BE2C (cell line): ENCODE measurements around the gene SND1.

Source experiments
- DNase-seq: peaks from one replicate; pipeline ENCODE4 v3.0.0-alpha.2; 2020
- H3K27me3 ChIP-seq: fragments of 250-450 bp; sonication (Bioruptor Pico); 2 replicates; pipeline ENCODE4 v1.5.1; 2020; ENCODE audit warnings: mild to moderate bottlenecking
- H3K36me3 ChIP-seq: fragments of 250-450 bp; sonication (Bioruptor Pico); 2 replicates; pipeline ENCODE4 v1.5.1; 2020; ENCODE audit warnings: mild to moderate bottlenecking
- H3K4me1 ChIP-seq: fragments of 250-450 bp; sonication (Bioruptor Pico); 2 replicates; pipeline ENCODE4 v1.5.1; 2020
- H3K4me3 ChIP-seq: 2 replicates; pipeline ENCODE4 v1.5.1; 2011; ENCODE audit warnings: low read depth, low read length
- H3K9me3 ChIP-seq: fragments of 250-450 bp; sonication (Bioruptor Pico); 2 replicates; pipeline ENCODE4 v1.5.1; 2020
- CTCF ChIP-seq: IDR thresholded peaks from 2 replicates; pipeline ENCODE4 v1.5.1; 2012; ENCODE audit warnings: mild to moderate bottlenecking, low read depth, low read length

The SND1 gene

GRCh38 chr7:128005117-128005516 lies 353.1 kb downstream of the SND1 start:
- no peak for TF ChIP-seq CTCF
- H3K9me3 ChIP-seq: no peaks in the 10 kb centered on the region
- no peaks in the 10 kb centered on the region for H3K4me1 ChIP-seq
- H3K4me3 ChIP-seq: no peak overlapping the region
- no peak for DNase-seq
- H3K36me3 ChIP-seq: no peaks in the 10 kb centered on the region
- H3K27me3 ChIP-seq: no peaks in the 10 kb centered on the region

GRCh38 chr7:128005759-128006159 lies 353.8 kb downstream of the SND1 start:
- no peak for TF ChIP-seq CTCF
- DNase-seq: no peak
- H3K4me1 ChIP-seq: no peaks in the 10 kb centered on the region

GRCh38 chr7:128006550-128007302 lies 354.7 kb downstream of the SND1 start:
- no peaks in the 10 kb centered on the region for H3K4me1 ChIP-seq
- H3K27me3 ChIP-seq: no peaks in the 10 kb centered on the region
- H3K36me3 ChIP-seq: no peaks in the 10 kb centered on the region
- no peak for DNase-seq
- no peaks in the 10 kb centered on the region for H3K9me3 ChIP-seq
- no peak overlapping the region for H3K4me3 ChIP-seq
- no peak for TF ChIP-seq CTCF

More at GRCh38 chr7:128005759-128006159, 353.8 kb downstream of the SND1 start:
- H3K36me3 ChIP-seq: no peaks in the 10 kb centered on the region
- no peaks in the 10 kb centered on the region for H3K27me3 ChIP-seq
- H3K4me3 ChIP-seq: no peak overlapping the region
- H3K9me3 ChIP-seq: no peaks in the 10 kb centered on the region

- H3K27me3 ChIP-seq: no peaks in the 10 kb centered on the region
- no peaks in the 10 kb centered on the region; the same call in 1 of the 2 replicates for H3K36me3 ChIP-seq
- TF ChIP-seq CTCF: no peak
- H3K4me3 ChIP-seq: no peak overlapping the region
- H3K4me1 ChIP-seq: no peaks in the 10 kb centered on the region
- DNase-seq: no peak
- no peaks in the 10 kb centered on the region for H3K9me3 ChIP-seq
Observed at GRCh38 chr7:128007303-128007680, 355.3 kb downstream of the SND1 start.

GRCh38 chr7:128008141-128008540 lies 356.1 kb downstream of the SND1 start:
- no peaks in the 10 kb centered on the region for H3K27me3 ChIP-seq
- H3K36me3 ChIP-seq: no peaks in the 10 kb centered on the region; the same call in 1 of the 2 replicates
- no peaks in the 10 kb centered on the region for H3K4me1 ChIP-seq
- no peak for TF ChIP-seq CTCF
- DNase-seq: no peak
- H3K9me3 ChIP-seq: no peaks in the 10 kb centered on the region
- no peak overlapping the region for H3K4me3 ChIP-seq

- no peak for TF ChIP-seq CTCF
- no peak overlapping the region for H3K4me3 ChIP-seq
- no peak for DNase-seq
- no peaks in the 10 kb centered on the region for H3K4me1 ChIP-seq
- H3K27me3 ChIP-seq: no peaks in the 10 kb centered on the region
- no peaks in the 10 kb centered on the region for H3K9me3 ChIP-seq
- H3K36me3 ChIP-seq: no peaks in the 10 kb centered on the region; the same call in 1 of the 2 replicates
Observed at GRCh38 chr7:128008744-128009143, 356.8 kb downstream of the SND1 start.
